Measurements from ENCODE around the gene PARN. TPM values are rescaled to one million over a fixed set of nuclear protein-coding genes. Genes with fewer than 3 reads are reported as not detected.

The PARN gene
- total RNA-seq, 1 experiment from 2014 or later: 37.7 TPM

DNA sequence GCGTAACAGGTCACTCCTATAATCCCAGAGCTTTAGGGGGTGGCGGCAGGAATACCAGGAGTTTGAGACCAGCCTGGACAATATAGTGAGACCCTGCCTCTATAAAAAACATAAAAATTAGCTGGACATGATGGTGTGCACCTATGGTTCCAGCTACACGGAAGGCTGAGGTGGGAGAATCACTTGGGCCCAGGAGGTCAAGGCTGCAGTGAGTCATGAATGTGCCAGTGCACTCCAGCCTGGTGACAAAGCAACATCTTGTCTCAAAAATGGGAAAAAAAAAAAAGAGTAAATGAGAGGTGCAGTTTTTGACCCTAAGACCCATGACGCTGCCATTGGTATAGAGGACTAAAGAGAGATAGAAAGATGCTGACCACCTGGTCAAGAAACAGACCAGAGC lies 16.1 kb downstream of the PARN start:
- ChIA-PET POLR2A (no interaction called here), CTCF (no interaction called here)
- no peak for ATAC-seq
- DNase-seq (ENCODE audit: low spot score): no peak
- Mint-ChIP-seq H3K4me3 (no peak overlapping the region), H3K9me3 (no peaks in the 10 kb centered on the region), H3K4me1 (peaks cover 9% of the 10 kb centered on the region), H3K27ac (no peak overlapping the region), H3K27me3 (ENCODE audit: low read depth) (no peaks in the 10 kb centered on the region), H3K36me3 (peaks cover 52% of the 10 kb centered on the region)
- TF ChIP-seq GTF2I (CRISPR knock-in tag; conservative IDR thresholded peaks at IDR 0.05) (no peak), JUN (CRISPR knock-in tag; IDR thresholded peaks at IDR 0.05) (no peak), SOX15 (CRISPR knock-in tag; IDR thresholded peaks at IDR 0.05) (no peak), SMAD4 (CRISPR knock-in tag; IDR thresholded peaks at IDR 0.05) (no peak), ZNF219 (CRISPR knock-in tag; IDR thresholded peaks at IDR 0.05; ENCODE audit: borderline replicate concordance) (no peak)
- TF ChIP-seq, protein P1, sequence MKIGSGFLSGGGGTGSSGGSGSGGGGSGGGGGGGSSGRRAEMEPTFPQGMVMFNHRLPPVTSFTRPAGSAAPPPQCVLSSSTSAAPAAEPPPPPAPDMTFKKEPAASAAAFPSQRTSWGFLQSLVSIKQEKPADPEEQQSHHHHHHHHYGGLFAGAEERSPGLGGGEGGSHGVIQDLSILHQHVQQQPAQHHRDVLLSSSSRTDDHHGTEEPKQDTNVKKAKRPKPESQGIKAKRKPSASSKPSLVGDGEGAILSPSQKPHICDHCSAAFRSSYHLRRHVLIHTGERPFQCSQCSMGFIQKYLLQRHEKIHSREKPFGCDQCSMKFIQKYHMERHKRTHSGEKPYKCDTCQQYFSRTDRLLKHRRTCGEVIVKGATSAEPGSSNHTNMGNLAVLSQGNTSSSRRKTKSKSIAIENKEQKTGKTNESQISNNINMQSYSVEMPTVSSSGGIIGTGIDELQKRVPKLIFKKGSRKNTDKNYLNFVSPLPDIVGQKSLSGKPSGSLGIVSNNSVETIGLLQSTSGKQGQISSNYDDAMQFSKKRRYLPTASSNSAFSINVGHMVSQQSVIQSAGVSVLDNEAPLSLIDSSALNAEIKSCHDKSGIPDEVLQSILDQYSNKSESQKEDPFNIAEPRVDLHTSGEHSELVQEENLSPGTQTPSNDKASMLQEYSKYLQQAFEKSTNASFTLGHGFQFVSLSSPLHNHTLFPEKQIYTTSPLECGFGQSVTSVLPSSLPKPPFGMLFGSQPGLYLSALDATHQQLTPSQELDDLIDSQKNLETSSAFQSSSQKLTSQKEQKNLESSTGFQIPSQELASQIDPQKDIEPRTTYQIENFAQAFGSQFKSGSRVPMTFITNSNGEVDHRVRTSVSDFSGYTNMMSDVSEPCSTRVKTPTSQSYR (CRISPR knock-in tag; IDR thresholded peaks at IDR 0.05): no peak

GRCh38 chr16:14611660-14612059 lies 18.4 kb downstream of the PARN start:
- POLR2A ChIA-PET: interaction anchor here (0.6 kb wide), 1 partner anchor 26 kb away, joined by 4 read pairs; no protein-coding TSS in a partner anchor
- H3K9me3 Mint-ChIP-seq: no peaks in the 10 kb centered on the region
- no peak overlapping the region for H3K27ac Mint-ChIP-seq
- TF ChIP-seq ZNF232 (CRISPR knock-in tag; IDR thresholded peaks at IDR 0.05): no peak
- no peak for TF ChIP-seq TEAD4 (CRISPR knock-in tag; IDR thresholded peaks at IDR 0.05)
- TF ChIP-seq NFYB (CRISPR knock-in tag; conservative IDR thresholded peaks at IDR 0.05; ENCODE audit: low read depth): no peak
- TF ChIP-seq PREB (CRISPR knock-in tag; IDR thresholded peaks at IDR 0.05; ENCODE audit: borderline replicate concordance): no peak
- TF ChIP-seq ERG (CRISPR knock-in tag; IDR thresholded peaks at IDR 0.05): no peak
- TF ChIP-seq ARID4B (CRISPR knock-in tag; IDR thresholded peaks at IDR 0.05; ENCODE audit: borderline replicate concordance): no peak
- no peak for TF ChIP-seq NR3C1 (CRISPR knock-in tag; conservative IDR thresholded peaks at IDR 0.05; ENCODE audit: low read depth)
- TF ChIP-seq ZNF121 (CRISPR knock-in tag; IDR thresholded peaks at IDR 0.05): no peak
- no peak for TF ChIP-seq ATF1 (CRISPR knock-in tag; IDR thresholded peaks at IDR 0.05)
- TF ChIP-seq IRF2 (CRISPR knock-in tag; IDR thresholded peaks at IDR 0.05; ENCODE audit: borderline replicate concordance, low read depth): no peak
- no peak for TF ChIP-seq ZNF532 (CRISPR knock-in tag; IDR thresholded peaks at IDR 0.05; ENCODE audit: borderline replicate concordance)
- TF ChIP-seq ZNF317 (CRISPR knock-in tag; IDR thresholded peaks at IDR 0.05; ENCODE audit: borderline replicate concordance, low read depth): no peak
- no peak for ATAC-seq
- H3K36me3 Mint-ChIP-seq: peaks cover 57% of the 10 kb centered on the region
- no peaks in the 10 kb centered on the region for H3K27me3 Mint-ChIP-seq (ENCODE audit: low read depth)
- CTCF ChIA-PET: no interaction called here
- peaks cover 15% of the 10 kb centered on the region for H3K4me1 Mint-ChIP-seq
- no peak overlapping the region for H3K4me3 Mint-ChIP-seq
- DNase-seq (ENCODE audit: low spot score): no peak

Data from WTC11 (cell line).